Frontal cortex (tissue), 4 donors: ENCODE data around the gene MSH3. TPM values are rescaled to one million over a fixed set of nuclear protein-coding genes. Genes with fewer than 3 reads are reported as not detected.
"Not testable (repeated sequence)": the region's sequence is repeated elsewhere in the genome, so short reads cannot be mapped to it uniquely, and the experiment has no call there.

Experiments used
- DNase-seq, 2 donors: peaks; one replicate each; pipeline ENCODE4 v3.0.0; 2012; ENCODE audit warnings: low spot score in 2 of 2
- FAIRE-seq: peaks from 2 replicates; lab custom pipeline; 2012; peaks lifted over from hg19 to GRCh38; lab: Jason Lieb, UNC
- total RNA-seq: library from RNA; depleted of rRNA; stranded (reverse); fragments of >200 nt; gene quantifications from one replicate; pipeline ENCODE4 v1.2.3, GENCODE V29; 2014
- donor health status: control.
- donor health status: control.
- donor health status: control.

MSH3 gene
- total RNA-seq, 1 donor from 2014 or later, result 32.6 TPM

DNA sequence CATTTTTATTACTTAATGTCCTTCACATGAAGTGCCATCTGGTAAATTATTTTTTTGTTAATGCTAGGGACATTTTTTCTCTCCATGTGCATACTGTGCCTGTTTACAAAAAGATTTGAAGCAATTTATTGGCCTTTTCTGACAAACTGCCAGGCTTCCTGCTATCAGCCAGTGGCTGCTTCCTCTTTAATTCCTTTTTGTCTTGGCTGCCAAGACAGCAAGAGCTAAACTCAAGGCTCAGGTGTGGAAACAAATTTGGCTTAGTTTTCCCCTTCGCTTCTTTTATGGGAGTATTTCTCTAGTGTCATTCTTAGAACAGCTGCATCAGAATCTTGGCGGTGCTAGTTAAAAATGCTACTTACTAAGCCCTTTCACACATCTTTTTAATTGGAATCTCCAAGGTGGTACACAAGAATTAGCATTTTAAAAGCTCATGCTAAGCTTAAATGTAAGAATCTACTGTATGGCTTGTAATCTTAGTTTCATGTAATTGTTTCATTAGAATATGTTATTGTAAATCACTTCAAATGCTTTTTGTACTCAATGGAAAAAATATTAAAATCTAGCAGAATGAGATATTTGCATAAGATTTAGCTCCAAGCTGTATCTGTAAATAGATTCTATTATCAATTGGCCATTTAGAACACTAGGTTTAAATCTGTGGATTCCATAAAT, 171.5 kb downstream of the MSH3 start:
- DNase-seq, result peak in 1 of 2 donors; percentile 5
- no peak for FAIRE-seq

DNA sequence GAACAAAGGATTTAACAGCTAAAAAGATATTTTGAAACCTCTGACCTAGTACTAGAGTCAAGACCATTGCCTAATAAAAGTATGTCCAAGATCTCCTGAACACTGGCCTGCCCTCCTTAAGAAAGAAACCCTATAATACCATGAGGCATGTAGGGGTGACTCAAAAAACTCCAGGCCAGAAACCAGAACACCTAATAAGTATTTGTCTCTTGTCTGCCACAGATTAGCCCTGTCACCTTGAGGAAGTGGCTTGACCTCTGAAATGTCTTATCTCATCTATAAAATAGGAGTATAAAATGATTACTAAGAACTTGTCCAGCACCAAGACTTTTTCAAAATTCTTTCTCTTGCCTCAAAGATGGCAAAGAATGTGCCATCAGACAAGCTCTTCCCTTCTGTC, 180.3 kb downstream of the MSH3 start:
- no peak for FAIRE-seq
- no peak for DNase-seq

DNA sequence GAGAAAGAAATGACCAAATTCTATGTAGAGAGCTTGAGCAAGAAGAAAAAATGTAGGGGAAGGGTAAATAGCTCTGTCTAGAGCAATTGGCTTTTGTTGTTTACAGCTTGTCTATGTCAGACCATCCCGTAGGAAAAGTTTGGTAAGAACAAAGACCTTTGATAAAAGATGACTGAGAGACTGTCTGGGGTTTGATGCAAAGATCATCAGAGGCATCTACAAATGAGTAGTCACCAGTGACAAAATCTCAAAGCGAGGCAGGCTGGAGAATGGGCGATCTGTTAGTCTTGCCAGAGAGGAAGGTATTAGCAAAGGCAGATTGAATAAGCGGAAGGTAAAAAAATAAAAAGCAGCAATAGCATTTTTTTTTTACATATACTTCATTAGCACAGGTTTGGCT, 180.7 kb downstream of the MSH3 start:
- DNase-seq, result no peak
- no peak for FAIRE-seq

DNA sequence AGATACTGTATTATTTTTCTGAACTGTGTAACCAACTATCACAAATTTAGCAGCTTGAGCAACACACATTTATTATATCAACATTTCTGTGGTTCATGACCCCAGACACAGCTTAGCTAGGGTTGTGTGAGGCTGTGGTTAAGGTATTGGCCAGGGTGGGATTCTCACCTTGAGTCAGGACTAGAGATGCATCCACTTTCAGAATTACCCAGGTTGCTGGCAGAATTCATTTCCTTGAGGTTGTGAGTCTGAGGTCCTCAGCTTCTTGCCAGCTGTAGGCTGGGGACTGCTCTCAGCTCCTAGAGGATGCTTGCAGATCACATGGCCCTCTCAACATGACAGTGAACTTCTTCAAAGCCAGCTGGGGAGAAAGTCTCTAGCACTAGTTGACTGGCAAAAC, 183.2 kb downstream of the MSH3 start:
- FAIRE-seq (no peak), DNase-seq (no peak)

DNA sequence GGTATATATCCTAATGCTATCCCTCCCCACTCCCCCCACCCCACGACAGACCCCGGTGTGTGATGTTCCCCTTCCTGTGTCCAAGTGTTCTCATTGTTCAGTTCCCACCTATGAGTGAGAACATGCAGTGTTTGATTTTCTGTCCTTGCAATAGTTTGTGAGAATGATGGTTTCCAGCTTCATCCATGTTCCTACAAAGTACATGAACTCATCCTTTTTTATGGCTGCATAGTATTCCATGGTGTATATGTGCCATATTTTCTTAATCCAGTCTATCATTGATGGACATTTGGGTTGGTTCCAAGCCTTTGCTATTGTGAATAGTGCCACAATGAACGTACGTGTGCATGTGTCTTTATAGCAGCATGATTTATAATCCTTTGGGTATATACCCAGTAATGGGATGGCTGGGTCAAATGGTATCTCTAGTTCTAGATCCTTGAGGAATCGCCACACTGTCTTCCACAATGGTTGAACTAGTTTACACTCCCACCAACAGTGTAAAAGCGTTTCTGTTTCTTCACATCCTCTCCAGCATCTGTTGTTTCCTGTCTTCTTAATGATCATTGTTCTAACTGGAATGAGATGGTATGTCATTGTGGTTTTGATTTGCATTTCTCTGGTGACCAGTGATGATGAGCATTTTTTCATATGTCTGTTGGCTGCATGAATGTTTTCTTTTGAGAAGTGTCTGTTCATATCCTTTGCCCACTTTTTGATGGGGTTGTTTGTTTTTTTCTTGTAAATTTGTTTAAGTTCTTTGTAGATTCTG, 186.8 kb downstream of the MSH3 start:
- DNase-seq, FAIRE-seq: not testable (repeated sequence)

DNA sequence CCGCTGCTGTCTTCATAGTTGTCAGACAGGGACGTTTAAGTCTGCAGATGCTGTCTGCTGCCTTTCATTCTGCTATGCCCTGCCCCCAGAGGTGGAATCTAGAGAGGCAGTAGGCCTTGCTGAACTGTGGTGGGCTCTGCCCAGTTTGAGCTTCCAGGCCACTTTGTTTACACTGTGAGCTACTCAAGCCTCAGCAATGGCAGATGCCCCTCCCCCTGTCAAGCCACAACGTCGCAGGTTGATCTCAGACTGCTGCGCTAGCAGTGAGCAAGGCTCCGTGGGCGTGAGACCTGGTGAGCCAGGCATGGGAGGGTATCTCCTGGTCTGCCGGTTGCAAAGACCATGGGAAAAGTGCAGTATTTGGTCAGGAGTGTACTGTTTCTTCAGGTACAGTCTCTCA, 192.0 kb downstream of the MSH3 start:
- FAIRE-seq, DNase-seq: not testable (repeated sequence)

DNA sequence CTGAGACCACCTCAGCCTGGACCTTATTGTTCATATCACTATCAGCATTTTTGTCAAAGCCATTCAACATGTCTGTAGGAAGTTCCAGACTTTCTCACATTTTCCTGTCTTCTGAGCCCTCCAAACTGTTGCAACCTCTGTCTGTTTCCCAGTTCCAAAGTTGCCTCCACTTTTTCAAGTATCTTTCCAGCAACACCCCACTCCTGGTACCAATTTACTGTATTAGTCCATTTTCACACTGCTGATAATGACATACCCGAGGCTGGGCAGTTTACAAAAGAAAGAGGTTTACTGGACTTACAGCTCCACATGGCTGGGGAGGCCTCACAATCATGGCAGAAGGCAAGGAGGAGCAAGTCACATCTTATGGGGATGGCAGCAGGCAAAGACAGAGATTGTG, 195.7 kb downstream of the MSH3 start:
- DNase-seq, FAIRE-seq: not testable (repeated sequence)

DNA sequence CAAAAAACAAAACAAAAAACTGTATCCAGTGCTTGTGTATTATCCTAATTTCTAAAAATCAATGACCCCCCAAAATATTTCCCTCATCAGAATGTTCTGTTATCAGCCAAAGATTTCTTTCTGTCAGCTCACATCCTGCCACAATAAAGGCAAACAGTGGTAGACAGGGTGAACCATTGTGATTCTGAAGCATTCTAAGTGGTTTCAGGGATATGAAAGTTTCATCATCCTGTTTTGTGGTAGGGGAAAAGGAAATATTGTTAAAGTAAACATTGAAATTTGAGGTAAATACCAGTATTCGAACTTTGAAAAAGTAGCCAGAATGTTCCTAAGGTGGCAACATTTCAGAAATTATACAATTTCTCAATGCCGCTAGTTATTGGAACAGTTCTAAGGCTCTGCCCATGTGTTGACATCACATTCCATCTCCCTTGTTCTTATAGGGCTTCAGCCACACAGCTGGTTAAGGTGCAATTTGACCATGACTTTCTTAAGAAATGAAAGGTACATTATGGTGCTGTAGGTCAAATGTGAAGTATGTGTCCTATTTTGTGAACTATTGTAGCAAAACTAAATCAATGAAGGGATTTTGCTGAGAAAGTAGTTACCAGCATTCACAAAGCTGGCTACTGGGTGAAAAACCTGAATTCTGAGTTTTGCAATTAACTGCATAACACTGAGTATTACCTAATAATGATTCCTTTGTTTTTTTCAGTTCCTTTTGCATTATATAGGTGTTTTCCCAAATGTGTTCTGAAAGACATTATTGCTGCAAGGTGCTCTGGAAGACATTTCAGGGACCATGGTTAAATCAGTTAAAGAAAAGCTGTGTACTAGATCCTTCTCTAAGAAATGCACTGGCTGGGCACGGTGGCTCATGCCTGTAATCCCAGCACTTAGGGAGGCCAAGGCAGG, 198.1 kb downstream of the MSH3 start:
- DNase-seq (no peak), FAIRE-seq (no peak)

DNA sequence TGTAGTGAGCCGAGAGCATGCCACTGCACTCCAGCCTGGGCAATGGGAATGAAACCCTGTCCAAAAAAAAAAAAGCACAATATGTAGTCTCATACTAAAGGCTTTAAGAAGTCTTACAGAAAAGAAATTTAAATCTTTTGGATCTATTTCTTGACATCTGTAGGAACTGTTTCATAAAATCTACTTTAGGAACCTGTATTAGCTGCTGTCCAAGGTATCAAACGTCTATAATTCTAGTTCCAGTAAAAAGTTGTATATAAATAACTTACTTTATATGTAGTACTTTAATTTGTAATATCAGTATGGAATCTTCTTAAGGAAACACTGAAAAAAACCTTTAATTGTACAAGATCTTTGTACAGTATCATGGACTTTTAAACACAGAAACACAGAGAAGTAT, 199.0 kb downstream of the MSH3 start:
- no peak for FAIRE-seq

DNA sequence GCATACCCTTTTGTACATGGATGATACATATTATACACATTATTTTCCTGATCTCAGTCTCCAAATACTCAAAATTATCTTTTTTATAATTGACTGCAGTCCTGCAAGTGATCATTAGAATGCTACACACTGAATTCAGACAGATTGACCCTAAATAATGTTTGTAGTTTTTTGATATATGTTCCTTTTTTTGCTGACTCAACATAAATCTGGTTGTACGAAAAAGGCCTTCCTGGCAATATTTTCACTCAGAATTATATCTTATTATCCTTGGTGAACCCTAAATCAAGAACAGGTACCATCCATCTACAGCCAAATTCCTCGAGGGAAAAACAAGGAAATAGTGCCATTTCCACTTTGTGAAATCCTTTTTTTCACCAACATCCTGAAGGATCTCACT, 200.1 kb downstream of the MSH3 start:
- FAIRE-seq, result no peak

More for the DNA sequence above, 199.0 kb downstream of the MSH3 start:
- no peak for DNase-seq

DNA sequence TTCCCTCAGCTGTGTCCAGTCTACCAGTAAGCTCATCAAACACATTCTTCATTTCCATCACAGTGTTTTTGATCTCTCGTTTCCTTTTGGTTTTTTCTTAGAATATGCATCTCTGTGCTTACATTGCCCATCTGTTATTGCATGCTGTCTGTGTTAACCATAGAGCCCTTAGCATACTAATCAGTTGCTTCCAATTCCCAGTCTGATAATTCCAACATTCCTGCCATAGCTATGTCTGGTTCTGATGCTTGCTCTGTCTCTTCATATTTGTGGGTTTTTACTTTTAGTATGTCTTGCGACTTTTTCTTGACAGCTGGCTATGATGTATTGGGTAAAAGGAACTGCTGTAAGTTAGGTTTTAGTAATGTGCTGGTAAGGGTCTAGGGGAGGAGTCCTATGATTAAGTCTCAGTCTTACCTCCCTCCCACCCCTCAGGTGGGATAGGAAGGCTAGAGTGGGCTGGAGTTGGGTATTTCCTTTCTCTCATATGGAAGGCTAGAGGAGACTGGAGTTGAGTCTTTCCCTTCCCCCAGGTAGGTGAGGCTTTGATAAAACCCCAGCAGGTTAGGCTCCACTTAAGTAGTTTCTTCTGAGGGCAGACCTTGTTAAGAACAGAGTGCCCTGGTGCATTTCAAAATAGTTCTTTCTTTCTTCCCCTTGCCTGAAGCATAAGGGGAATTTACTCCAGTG, 206.6 kb downstream of the MSH3 start:
- FAIRE-seq (no peak), DNase-seq (no peak)

More for the DNA sequence above, 200.1 kb downstream of the MSH3 start:
- no peak for DNase-seq

DNA sequence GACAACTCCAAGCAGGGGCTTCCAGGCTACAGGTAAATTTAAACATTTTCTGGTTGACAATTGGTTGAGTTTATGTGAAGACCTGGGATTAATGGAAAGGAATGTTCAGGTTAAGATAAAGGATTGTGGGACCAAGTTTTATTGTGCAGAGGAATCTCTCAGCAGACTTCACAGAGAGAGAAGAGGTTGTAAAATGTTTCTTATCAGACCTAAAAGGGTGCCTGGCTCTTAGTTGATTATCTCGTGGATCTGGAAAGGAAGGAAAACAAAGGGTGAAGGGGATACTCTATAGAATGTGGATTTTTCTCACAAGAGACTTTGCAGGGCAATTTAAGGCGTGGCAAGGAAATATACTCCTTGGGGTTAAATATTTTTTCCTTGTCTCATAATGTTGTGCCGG, 209.3 kb downstream of the MSH3 start:
- FAIRE-seq (no peak), DNase-seq (no peak)

DNA sequence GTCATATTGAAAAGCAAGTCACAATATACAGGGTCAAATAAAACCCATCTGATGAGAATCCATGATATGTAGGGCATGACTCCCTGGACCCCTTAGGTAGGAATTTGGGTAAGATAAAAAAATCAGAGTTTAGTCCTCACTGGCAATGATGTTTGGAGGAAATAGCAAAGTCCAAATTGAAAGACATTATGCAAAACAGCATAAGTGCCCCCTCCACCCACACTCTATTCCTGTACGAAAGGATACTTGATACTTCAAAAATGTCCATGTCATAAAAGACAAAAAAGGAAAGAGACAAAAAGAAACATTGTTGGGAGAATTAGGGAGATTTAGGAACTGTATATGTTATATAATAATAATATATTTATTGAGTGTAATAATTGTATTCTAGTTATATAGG, 209.7 kb downstream of the MSH3 start:
- no peak for FAIRE-seq
- no peak for DNase-seq

DNA sequence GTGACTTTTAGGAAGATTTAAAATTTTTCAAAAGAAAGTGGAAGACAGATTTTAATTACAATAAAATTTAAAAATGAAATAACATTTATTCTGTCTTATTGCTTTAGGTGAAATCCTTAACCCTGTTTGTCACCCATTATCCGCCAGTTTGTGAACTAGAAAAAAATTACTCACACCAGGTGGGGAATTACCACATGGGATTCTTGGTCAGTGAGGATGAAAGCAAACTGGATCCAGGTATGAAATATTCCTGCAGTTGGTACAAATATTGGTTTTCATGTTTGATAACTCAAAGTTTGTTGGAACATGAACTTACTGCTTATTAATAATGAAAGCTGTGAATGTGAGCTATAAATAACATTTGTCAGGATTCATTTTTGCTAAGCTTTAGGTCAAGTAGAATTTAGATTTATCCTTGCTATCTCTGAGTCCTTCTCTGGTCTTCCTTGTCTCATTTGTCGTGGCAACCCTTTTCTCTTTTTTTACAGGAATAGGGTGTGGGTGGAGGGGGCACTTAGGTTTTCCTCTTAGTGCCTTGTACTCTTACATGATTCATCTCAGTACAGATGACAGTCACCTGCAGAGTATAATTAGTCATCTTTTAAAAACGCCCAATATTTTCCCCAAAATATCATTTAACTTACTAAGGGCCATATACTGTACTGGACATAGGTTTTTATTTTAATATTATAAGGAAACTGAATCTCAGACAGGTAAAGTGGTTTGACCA, 210.4 kb downstream of the MSH3 start:
- FAIRE-seq (no peak), DNase-seq (no peak)

DNA sequence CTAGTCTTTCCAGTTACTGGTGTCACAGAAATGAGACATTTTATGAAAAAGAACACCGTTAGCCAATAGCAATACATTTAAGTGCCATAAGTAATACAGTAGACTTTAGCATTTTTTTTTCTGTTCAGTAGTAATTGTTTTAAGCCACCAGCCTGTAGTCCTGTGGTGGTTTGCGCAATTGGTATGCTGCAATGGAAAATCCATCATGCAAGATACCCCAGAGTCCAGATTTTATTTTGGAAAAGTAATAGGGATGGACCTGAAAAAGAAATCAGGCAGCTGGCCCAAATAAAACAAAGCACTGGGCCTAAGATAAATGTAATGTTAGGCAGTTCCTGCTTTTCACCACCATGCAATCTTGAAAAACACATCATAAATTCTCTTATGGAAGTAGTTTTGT, 211.1 kb downstream of the MSH3 start:
- DNase-seq, result no peak
- no peak for FAIRE-seq

DNA sequence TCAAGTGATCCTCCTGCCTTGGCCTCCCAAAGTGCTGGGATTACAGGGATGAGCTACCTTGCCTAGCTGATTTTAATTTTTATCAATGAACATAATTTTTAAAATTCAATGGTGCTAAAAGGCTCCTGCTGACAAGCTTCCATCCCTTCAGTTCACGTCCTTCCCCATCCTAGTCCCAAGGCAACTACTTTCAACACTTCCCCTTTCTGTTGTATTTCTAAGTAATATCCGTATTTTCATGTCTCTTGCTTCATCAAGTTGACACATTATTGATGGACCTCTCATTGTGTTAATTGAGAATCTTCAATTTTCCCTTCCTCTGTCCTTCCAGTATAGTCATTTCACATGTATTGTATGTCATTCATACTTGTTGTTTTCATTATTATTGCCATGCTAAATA, 211.9 kb downstream of the MSH3 start:
- no peak for DNase-seq
- no peak for FAIRE-seq

DNA sequence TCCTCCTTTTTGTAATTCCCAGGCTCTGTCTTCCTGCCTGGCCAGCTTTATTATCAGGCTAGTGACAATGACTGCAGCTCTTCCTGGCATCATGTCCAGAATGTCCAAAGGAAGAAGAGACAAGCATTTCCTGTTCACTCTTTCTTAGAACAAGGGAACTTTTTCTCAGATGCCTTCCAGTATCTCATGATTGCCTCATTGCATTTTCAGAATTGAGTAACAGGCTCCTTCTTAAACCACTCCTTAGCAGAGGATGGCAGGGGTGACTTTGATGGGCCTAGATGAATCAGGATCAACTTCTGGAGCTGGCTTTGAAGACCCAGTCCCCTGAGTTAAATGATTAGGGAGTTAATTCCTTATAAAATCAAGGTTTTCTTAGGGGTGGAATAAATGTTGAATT, 212.8 kb downstream of the MSH3 start:
- no peak for FAIRE-seq
- no peak for DNase-seq

DNA sequence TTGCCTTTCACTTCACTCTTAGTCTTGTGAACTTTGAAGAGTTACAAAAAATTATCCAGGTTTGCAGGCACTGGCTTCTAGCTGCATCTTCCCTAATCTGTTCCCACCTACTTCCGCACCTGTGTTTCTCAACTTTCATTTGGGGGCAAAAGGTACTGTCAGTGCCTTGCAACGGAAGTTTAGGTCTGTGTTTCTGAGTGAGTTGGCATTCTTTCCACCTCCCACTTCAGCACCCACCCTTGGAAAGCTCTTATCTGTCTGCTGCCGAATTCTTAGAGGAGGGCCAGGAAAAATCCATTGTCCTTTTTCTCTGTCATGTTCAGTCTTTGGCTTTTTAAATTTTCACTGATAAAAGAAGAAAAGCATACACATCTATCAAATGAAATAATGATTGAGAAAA, 216.0 kb downstream of the MSH3 start:
- DNase-seq (no peak), FAIRE-seq (no peak)

DNA sequence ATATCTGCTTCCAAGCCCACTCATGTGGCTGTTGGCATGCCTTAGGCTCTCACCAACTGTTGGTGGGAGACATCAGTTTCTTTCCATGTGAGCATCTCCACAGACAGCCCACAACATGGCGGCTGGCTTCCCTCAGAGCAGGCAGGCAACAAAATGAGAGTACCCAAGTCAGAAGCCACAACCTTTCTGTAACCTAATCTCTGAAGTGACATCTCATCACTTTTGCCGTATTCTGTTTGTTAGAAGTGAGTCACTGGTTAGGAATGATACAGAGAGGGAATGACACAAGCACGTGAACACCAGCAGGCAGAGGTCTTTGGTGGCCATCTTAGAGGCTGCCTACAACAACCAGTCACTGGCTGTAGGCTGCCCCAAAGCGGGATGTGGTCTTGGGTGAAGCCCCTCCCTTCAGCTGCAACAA, 217.1 kb downstream of the MSH3 start:
- FAIRE-seq, result no peak
- no peak for DNase-seq
